ENCODE measurements around the gene KDM4C.

GRCh38 chr9:7037176-7037575, 279.4 kb downstream of the KDM4C start:
- TF ChIP-seq, protein P1, sequence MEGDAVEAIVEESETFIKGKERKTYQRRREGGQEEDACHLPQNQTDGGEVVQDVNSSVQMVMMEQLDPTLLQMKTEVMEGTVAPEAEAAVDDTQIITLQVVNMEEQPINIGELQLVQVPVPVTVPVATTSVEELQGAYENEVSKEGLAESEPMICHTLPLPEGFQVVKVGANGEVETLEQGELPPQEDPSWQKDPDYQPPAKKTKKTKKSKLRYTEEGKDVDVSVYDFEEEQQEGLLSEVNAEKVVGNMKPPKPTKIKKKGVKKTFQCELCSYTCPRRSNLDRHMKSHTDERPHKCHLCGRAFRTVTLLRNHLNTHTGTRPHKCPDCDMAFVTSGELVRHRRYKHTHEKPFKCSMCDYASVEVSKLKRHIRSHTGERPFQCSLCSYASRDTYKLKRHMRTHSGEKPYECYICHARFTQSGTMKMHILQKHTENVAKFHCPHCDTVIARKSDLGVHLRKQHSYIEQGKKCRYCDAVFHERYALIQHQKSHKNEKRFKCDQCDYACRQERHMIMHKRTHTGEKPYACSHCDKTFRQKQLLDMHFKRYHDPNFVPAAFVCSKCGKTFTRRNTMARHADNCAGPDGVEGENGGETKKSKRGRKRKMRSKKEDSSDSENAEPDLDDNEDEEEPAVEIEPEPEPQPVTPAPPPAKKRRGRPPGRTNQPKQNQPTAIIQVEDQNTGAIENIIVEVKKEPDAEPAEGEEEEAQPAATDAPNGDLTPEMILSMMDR (IDR thresholded peaks at IDR 0.05): no peak
- TF ChIP-seq POLR2A (IDR thresholded peaks at IDR 0.05): no peak

All from heart left ventricle (tissue), 13 donors.